Glomerular visceral epithelial cell (primary cell): Measurements from ENCODE around the gene NPM3.

Experiments used
- DNase-seq: peaks from one replicate; pipeline ENCODE4 v3.0.0-alpha.2; 2016; ENCODE audit errors: extremely low spot score

The NPM3 gene

DNA sequence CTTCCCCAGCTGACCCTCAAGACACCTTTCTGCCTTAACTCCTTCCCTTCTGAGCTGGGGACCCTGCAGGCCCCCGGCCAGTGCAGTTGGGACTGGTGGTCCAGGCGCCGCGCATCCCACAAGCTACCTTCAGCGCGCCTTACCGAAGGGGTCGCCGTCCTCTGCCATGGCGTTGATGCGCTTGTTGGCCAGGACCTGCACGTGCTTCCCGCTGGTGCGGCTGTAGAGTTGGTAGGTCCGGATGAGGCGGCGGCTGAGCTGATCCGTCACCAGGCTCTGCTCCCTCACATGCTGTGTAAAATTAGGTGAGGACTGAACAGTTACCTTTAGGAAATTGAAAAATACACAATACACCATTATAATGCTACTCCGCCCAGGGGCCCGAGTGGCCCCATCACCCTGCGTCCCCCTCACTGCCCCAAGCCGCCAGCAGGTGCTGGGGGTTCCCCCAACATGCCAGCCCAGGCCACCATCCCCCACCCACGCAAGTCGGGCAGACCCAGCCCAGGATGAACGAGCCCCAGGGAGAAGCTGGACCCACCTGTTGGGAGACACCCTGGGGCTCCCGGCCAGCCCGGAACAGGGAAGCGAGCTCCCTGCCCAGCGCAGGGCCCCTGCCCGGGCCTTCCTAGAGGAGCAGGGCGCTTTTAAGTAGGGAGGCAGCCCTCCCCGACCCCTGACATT, 8.5 kb downstream of the NPM3 start:
- no peak for DNase-seq

DNA sequence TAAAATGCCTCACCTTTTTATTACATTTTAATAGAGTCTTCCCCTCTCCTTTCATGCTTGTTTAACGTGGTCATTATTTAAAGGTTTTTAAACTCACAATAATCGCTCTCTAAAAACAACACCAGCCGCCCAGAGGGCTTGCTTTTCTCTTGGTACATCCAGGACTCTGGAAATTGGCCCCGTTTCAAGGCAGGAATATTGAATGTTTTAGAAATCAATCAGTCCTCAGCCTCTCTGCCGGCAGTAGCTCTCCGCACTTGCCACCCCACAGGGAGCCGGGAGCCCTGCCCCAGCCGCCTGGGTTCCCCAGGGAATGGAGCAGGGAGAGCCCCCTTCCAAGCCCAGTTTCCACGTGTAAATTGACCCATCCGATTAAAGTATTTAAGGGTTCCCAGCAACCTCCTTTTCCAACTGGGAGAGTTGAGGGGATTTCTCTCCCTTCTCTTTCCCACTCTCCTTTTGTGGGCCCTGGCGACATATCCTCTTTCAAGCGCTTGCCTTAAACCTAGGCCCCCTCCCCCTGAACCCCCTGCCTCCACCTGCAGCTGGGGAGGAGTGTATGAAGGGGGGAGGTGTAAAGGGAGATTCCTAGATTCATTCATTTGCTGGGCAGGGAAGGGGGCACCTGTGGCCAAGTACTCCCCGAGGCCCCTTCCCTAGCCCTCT, 9.2 kb downstream of the NPM3 start:
- DNase-seq, result no peak

DNA sequence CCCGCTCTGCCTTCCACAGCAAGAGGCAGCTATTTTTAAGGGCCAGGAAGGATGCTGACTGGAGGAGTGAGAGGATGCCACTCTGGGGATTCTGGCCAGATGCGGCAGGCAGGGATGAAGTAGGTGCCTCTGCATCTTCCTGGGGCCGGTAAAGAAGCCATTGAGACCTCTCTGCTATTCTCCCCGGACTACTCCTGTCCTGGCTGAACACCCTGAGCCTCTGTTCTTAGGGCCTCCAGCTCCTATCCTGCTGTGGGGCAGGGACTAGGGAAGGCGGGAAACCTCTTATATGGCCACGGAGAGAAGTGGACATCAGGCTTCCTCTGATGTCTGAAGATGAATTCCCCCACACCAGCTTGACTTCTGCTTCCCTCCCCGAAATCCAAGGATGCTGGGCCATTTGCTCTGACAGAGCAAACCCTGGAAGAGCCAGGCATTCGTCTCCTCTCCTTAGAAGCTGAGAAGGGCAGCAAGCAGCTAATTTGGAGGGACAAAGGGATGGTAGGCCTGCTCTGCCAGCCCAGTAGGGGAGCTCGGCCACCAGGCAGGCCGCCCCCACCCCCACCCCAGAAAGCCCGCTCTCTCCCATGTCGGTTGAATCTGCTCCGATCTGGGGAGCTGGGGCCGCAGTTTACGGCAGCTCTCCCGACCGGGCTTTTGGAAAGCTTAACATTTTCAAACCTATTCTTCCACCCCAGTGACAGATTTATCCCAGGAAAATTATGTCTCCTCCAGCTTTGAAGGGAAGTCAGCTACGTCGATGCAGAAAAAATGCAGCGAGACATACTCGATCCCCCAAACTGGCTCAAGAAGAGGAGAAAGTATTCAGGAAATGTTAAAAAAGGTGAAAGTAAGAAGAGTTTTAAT, 10.1 kb downstream of the NPM3 start:
- DNase-seq, result no peak

DNA sequence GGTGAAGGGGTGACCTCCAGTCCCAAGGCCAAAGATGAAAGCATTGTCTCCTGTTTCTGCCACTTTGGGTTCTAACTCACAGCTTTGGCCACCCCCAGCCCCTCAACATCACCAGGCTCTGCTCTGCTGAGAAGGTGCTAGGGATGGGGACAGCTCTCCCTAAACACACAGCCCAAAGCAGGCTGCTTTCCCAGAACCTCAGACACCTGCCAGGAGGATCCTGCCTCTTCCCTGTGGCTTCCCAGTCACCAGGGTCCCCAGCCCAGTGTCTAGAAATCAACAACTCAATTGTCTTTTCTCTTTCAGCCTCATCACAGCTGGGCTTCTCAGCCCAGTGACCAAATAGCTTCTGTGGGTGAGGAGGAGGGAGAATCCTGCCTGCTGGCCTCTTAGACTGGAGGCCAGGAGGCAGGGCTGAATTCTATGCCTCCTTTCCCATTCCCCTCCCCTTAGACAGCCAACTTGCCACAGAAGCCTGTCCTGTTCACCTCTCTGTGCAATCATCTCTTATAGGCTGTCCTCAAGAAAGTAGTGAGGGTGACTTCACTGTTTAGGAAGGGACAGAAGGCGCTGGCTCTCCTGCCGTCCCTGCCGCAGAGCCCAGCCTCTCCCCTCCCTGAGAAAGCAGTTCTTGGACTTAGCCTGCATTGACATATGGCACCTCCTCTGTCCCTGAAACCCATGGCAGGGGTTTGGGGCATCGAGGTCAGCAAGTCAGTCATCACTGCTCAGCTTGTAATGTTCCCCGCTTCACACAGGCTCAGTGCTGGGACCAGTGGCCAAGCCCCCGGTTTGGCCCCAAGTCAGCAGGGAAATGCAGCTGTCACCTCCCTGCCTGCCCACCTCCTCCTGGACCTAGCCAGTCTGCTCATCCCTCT, 11.0 kb downstream of the NPM3 start:
- no peak for DNase-seq

DNA sequence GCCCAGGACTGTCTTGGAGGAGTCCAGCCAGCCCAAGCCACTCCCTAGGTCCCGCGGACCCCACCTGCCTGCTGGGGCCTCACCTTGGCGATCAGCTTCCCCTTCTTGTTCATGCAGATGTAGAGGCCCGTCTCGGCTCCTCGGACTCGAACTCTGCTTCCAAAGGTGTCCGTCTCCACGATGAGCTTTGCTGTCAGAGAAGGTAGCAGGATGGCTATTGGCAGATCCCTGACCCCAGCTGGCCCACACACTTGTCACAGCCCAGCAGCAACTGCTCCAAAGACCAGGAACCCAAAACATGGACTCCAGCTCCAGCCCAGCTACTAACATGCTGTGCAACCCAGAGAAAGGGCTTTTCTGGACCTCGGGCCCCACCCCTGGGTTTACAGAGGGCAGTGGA, 11.9 kb downstream of the NPM3 start:
- DNase-seq, result no peak

DNA sequence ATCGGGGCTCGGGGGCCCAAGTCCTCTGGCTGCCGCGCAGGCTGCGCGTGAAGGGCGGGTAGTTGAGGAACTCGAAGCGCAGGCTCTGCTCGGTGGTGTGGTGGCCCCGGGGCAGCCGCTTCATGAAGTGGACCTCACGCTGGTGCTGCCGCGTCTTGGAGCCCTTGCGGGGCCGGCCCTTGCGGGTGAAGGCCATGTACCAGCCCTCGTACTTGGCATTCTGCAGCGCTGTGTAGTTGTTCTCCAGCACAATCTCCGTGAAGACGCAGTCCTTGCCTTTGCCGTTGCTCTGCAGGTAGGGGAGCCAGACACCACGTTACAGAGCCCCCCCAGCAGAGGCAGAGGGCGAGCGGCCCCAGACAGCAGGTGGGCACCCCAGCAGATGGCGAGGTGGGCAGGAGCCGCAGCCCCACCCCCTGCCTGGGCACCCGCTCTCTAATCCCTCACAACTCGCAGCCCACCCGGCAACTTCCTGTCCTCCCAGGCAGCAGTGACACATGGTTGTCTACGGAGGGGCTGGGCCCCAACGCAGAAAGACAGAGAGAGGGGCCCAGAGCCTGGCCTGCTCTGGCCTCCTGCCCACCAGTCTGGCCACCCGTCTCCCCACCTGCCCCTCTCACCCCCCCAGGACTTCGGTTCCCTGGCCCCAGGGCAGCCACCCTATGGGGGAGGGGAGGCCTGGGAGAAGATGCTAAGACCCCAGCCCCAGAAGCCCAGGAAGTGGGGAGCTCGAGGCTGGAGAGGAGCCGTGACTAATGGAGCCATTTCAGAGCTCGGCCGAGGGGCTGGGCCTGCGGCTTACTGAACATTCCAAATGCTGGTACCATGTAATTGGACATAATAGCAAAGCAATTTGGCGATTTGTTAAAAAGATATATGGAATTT, 12.7 kb downstream of the NPM3 start:
- DNase-seq, result no peak

DNA sequence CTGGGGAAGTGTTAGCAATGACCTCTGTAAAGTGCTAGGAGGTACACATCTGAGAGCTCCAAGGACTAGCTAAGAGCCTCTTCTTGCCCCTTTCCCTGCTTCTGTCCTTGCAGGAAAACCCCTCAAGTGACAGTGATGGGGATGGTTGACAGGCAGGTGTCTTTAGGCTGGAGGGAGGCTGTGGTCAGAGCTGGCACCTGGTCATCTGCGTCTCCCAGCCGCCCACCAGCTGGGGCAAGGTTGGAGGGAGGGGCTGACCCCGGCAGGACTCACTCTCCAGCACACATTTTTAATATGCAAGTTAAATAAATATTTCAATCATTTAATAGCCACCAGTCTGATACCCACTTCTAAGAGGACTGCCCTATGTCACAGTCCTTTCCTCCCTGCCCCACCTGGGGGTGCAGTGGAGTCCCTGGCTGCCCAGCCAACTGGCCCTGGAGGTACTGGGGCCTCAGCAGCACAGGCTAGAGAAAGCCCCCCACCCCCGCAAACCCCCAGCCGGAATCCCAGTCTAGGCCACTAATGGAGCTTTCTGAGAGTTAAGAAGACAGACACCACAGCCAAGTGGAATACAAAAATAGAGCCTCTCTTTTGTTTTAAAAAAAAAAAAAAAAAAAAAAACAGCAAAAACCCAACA, 13.6 kb downstream of the NPM3 start:
- DNase-seq, result no peak

DNA sequence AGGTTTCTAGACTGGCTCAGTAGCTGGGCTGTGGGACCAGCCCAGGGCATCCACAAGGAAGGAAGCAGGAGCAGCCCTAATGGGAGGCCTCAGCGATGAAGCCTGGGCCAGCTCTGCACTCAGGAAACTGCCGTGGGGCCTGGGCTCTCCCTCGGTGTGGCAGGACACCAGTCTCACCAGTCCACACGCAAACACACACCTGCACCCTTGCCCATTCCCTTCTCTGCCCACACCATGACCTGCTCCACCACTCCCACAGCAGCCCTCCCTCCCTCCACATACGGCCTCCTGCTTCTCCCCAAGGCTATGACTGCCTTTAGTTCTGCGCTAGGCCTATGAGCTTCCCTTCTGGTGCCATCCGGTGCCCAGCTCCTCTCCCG, 14.5 kb downstream of the NPM3 start:
- no peak for DNase-seq

DNA sequence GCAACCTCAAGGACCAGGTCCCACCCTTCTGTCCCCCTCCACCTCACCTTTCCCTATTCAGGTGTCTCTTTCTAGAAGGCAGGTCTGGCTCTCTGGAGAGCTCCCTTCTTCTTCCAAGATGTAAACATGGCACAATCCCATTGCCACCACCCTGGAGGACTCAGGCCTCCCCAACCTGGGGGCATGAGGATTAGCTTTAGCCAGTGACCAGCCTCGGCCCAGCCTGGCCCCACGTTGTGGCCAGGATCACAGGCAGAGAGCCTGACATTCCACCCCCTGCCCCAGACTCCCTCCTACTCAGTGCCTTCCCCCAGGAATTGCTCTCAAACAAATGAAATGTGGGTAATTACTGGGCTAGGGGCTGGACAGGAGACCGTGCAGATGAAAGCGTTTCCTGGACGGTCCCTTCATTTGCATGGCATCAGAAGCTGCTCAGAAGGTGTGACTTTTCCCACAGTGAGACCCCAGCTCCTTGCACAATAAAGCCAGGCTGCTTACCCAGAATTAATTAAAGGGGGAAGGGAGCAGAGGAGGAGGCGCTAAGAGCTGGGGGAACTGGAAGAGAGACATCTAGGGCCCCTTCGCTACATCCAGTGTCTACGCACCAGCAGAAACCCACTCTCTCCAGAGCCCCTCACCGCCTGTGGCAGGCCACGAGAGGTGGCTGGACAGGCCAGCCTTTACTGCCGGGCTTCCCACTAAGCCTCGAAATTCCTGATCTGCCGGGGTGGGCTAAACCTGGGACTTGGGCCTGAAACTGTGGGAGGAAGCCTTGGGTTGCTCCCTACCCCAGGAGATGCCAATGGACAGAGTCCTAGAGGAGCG, 15.1 kb downstream of the NPM3 start:
- no peak for DNase-seq

DNA sequence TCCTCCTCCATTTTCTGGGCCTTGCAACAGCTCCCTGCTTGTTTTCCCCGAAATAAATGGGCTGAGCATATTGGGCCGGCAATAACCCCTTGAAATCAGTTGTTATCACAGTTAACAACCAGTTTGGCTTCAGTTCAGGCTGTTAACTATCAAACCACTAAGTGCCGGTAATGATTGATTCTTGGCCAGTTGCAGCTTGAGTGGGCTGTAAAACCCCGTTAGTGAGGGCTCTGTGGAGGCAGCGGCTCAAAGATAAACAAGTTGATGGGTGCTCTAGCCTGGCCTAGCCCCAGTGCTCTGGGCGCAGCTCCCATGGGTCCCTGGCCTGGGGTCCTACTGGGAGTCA, 15.7 kb downstream of the NPM3 start:
- no peak for DNase-seq

DNA sequence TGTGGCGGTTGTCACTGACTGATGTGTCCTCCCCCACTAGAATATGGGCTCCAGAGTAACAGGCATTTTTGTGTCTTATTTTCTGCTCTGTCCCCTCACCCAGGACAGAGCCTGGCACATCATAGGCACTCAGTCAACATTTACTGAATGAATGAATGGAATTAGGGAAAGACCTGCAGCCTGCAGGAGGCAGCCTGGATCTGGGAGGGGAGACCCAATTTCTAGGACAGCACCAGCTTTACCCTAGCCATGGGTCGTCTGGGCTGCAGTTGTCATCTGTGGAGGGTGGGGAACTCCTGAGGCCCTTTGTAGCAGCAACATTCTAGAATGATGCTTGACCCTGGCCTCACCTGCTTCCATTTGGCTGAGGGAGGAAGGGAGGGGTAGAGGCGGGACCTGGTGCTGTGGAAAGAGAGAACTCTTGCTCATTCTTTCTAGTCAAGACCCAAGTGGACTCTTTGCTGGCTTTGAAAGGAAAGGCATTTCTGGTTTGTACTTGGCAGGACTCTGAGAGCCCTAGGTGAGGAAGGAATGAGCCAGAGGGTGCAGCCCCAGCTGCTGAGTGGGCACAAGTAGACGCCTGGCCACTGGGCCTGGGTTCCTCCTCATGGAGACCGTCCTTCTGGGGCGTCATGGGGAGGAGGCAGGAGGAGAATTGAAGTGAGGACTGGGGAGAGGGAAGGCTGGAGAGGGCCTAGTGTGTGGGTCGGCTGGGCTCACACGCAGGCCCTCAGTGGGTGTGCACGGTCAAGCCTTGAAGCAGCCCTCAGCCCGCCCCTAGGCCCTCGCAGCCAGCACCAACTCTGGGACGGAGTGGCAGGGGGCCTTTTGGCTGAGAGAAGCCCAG, 16.3 kb downstream of the NPM3 start:
- no peak for DNase-seq

DNA sequence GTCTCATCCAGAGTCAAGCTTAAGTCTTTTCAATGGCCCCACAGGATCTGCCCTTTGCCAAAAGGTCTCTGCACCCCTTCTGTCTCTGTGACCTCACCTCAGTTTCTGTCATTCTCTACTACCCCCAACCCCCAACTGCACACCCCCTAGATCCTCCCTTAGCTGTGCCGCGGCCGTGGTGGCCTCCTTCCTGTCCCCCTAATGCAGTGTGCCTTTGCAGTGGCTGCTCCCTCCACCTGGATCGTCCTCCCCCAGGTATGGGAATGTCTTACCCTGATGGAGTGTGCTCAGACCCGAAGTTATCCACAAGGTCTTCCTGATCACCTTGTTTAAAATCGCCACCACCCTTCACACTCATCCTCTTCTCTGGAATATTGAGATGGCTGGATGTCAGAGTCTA, 16.9 kb downstream of the NPM3 start:
- DNase-seq, result no peak

DNA sequence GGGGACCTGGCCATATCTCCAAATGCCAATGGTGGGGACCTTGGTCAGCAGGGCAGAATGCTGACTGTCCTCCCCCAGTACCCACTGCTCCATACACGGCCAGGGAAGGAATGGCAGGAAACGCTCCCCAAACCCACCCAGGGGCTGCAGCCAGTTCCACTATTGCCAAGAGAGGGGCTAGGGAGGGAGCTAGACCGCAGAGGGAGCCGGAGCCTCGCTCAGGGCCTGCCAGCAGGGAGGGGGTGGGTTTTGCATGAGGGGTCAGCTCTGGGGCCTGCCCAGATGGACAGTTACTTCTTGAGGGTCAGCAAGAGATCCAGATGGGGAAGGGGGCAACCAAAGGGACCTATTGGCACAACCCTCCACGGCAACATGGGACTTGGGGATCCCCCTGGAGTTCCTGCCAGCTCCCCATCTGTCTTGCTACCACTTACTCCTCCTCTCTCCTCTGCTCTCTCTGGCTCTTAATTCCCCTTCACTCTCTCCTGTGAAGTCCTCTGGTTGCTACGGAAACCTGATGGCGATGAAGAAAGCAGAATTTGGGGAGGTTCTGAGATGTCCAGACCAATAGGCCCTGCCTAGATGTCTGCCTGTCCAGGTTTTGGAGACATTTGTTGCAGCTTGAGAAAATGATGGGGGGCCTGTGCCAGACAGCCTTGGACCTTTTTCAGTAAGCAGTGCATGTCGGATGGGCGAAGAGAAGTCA, 20.0 kb downstream of the NPM3 start:
- DNase-seq, result no peak

DNA sequence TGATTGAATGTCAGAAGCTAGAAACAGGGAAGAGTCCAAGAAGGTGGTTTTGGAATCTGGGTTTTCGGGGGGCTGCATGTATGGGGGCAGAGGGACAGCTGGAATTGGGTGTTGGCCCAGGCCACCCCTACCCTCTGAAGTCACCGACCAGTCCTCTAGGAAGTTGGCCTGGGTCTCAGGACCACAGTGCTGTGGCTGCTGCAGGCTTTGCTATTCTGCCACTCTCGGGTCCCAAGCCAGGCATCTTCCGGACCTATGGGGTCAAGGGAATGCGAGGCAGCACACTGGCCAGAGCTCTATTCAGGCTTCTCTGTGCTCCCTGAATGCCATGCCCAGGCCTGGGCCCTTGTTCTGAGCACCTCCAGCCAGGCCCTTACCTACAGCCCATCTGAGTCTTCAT, 20.5 kb downstream of the NPM3 start:
- DNase-seq, result no peak

DNA sequence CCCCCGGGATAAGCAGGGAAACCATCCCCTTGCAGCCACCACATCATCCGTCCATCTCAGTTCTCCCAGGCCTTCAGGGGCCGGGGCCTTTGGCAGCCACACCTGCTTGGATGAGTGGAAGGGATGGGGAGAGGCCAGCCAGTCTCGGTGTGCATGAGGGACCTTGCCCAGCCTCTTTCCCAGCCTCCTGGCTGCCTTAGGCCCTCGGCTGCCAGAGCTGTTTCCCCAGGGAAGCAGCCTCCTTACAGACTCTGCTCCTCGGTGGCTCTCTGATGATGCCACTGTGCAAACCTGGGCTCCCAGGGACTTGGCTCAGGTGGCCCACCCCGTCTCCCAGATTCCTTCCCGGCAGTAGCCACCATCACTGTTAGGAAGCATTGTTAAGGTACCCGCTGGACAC, 22.0 kb downstream of the NPM3 start:
- no peak for DNase-seq

DNA sequence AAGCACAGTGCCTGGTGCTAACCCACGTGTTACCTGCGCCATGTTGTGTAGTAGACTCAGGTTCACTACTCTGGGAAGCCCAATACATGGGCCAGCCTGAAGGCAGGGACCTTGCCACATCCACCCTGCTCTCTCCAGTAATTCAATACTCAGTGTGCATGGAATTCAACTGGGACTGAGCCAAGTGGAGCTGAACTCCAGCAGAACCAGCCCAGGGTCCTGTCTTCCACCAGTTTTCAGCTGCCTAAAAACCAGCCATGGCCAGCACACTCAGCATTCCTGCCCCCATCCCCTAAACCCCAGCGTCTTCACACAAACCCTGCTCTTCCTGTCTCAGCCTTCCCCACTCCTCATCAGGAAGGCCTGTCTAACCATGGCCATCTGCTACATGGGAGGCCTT, 22.7 kb downstream of the NPM3 start:
- no peak for DNase-seq

DNA sequence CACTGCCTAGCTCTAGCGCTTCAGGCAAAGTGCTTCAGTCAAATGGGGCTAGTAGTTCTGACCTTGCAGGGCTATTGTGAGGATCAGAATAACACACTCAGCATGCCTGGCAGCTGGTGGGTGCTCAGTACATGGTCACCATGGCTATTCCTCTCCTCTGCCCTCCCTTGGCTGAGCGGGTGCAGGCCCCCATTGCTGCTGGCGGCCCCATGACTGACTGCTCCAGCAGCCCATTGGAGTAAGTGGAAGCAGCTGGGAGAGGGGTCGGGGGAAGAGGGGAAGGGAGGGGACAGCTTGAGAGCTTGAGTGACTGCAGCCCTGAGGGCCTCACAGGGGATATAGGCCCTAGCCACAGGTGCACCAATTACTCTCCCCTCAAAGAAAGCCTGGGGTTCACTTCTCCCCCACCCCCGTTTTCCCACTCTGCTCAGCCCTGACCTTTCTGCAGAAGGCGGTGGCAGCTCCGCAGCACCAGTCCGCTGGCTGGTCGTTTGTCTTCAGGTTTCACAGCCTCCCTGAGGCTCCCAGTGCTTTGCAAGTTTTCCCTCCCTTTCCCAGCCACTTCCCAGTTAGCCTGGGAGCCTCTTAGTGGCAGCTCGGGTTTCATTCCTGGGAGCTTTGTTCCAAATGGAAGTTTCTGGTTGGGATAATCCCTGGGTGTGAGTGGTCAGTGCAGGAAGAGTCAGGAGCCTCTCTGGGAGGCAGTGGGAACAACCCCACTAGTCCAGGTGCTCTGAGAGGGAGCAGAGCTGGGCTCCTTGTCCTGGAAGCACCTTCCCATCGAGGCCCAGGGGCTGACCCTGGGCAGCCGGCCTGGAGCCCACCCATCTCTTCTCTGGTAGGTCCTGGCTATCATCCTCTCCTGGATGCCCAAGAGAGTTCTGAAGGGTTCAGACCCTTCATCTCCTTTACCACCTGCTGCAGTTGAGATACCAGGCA, 23.7 kb downstream of the NPM3 start:
- no peak for DNase-seq
